ENCODE data around the gene DGKD.

The DGKD gene

GRCh38 chr2:233414777-233415570, 60.7 kb downstream of the DGKD start:
- H3K9me3 Mint-ChIP-seq: peaks cover 15 to 30% of the 10 kb centered on the region in 2 donors
- peak; percentile 70 for ATAC-seq
- H3K4me3 Mint-ChIP-seq: peak overlapping the region; percentile 48 to 57
- H3K4me1 Mint-ChIP-seq: peaks cover 83% of the 10 kb centered on the region
- peak in 1 of 2 donors; percentile 64 for DNase-seq
- H3K27me3 Mint-ChIP-seq: no peaks in the 10 kb centered on the region
- H3K27ac Mint-ChIP-seq: peak overlapping the region; percentile 45 to 87

- no peak overlapping the region for H3K4me3 Mint-ChIP-seq
These were observed 61.9 kb downstream of the DGKD start for GRCh38 chr2:233416199-233416598.

DNA sequence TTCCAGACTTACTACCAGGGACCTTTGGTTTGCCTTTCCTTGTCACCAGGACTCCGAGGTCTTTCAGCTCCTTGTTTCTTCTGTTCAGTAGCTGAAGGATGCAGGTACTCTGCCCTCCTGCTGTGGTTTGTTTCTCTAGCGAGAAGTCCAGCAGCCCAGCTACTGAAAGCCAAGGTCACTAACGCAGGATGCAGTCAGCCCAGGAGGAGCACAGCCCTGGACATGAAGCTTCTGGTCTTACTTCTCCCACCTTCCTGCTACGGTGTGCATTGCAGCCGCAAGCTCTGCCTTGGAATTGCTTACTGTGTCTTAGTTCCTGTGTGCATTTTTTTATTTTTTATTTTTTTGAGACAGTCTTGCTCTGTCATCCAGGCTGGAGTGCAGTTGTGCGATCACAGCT, 62.4 kb downstream of the DGKD start:
- DNase-seq (no peak), ATAC-seq (no peak)
- H3K27me3 Mint-ChIP-seq: no peaks in the 10 kb centered on the region
- no peak overlapping the region for H3K4me3 Mint-ChIP-seq
- H3K4me1 Mint-ChIP-seq: peaks cover 90% of the 10 kb centered on the region
- H3K27ac Mint-ChIP-seq: no peak overlapping the region
- H3K9me3 Mint-ChIP-seq: peaks cover 2 to 18% of the 10 kb centered on the region in 2 donors

More at GRCh38 chr2:233416199-233416598, 61.9 kb downstream of the DGKD start:
- ATAC-seq (no peak), DNase-seq (no peak)
- Mint-ChIP-seq H3K4me1 (peaks cover 85% of the 10 kb centered on the region), H3K27ac (peak overlapping the region; percentile 17 to 49), H3K9me3 (peaks cover 7 to 23% of the 10 kb centered on the region in 2 donors), H3K27me3 (no peaks in the 10 kb centered on the region)

GRCh38 chr2:233417282-233417681, 63.0 kb downstream of the DGKD start:
- Mint-ChIP-seq H3K4me1 (peaks cover 96% of the 10 kb centered on the region), H3K4me3 (no peak overlapping the region), H3K9me3 (peaks cover 0 to 12% of the 10 kb centered on the region in 2 donors), H3K27ac (no peak overlapping the region), H3K27me3 (no peaks in the 10 kb centered on the region)
- ATAC-seq (no peak), DNase-seq (no peak)

DNA sequence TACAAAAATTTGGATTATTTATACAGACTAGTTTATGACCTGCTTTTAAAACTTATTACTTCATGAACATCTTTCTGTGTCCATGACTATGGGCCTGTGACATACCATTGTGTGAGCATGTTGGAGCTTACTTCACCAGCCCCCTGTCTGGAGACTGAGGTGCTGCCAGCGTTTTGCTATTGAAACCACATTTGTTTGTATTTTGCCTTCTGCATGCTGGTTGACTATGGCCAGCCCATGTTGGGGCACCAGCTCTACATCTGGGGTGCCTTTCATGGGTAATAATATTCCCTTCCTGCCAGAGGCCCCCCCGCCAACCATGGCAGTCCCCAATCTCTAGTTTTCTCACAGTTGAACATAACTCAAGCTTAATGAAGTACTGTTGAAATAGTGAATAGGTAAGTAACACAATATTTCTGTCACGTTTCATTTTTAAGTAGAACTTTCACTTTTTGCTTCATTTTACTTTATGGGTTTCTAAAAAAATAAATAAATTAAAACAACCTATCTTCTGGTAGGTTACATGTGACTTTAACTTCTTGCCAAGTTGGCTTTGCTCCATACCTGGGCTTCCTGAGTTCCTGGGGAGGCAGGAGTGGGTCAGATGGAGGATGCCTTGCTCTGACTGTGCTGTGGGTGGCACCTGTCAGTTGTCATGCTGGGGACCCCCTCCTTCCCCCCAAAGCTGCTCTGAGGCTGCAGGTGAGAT, 63.9 kb downstream of the DGKD start:
- ATAC-seq (no peak), DNase-seq (no peak)
- Mint-ChIP-seq H3K27me3 (no peaks in the 10 kb centered on the region), H3K9me3 (peaks cover 0 to 4% of the 10 kb centered on the region in 2 donors), H3K27ac (peak overlapping the region in 1 of 2 donors; percentile 56), H3K4me3 (peak overlapping the region; percentile 74 to 85), H3K4me1 (peaks cover 100% of the 10 kb centered on the region)

GRCh38 chr2:233418761-233419546, 64.7 kb downstream of the DGKD start:
- H3K27me3 Mint-ChIP-seq: no peaks in the 10 kb centered on the region
- H3K4me1 Mint-ChIP-seq: peaks cover 100% of the 10 kb centered on the region
- H3K27ac Mint-ChIP-seq: peak overlapping the region; percentile 64 to 76
- peak overlapping the region; percentile 74 to 85 for H3K4me3 Mint-ChIP-seq
- no peaks in the 10 kb centered on the region for H3K9me3 Mint-ChIP-seq
- ATAC-seq (peak; percentile 79), DNase-seq (peak; percentile 46 to 61)

GRCh38 chr2:233419602-233420391, 65.5 kb downstream of the DGKD start:
- H3K27me3 Mint-ChIP-seq: no peaks in the 10 kb centered on the region
- DNase-seq (peak; percentile 47 to 64), ATAC-seq (peak; percentile 65)
- H3K4me1 Mint-ChIP-seq: peaks cover 100% of the 10 kb centered on the region
- no peaks in the 10 kb centered on the region for H3K9me3 Mint-ChIP-seq
- peak overlapping the region; percentile 74 to 85 for H3K4me3 Mint-ChIP-seq
- H3K27ac Mint-ChIP-seq: peak overlapping the region; percentile 64 to 66

- ATAC-seq (no peak), DNase-seq (no peak)
- Mint-ChIP-seq H3K27me3 (no peaks in the 10 kb centered on the region), H3K4me3 (peak overlapping the region; percentile 57 to 63), H3K27ac (peak overlapping the region in 1 of 2 donors; percentile 5), H3K4me1 (peaks cover 97% of the 10 kb centered on the region), H3K9me3 (peaks cover 2 to 7% of the 10 kb centered on the region in 2 donors)
These were observed 67.0 kb downstream of the DGKD start for GRCh38 chr2:233421091-233421816.

DNA sequence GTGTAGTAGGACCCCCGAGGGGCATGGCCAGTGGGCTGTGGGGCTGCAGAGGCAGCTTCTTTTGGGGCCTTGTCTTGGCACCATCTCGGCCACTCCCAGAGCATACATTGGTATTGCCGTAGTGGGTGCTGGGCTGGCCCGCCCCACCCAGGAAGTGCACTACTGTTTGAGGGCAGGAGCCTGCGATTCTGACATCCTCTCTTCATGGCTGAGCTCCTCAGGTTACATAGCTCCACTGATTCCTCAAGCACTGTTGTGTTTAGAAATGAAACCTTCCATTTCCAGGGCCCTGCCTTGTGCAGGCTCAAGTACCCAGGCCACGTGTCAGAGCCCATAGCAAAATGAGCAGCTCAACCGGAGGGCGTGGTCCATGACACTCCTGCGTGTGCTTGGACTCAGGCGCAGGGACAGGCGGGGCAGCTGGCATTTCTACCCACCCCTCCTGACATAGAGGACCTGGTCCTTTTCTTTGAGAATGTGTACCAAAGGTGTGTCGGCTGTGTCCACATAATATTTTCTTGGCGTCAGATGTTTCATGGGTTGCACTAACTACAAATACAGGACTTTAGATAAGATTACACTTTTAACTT, 67.9 kb downstream of the DGKD start:
- peak overlapping the region; percentile 57 to 63 for H3K4me3 Mint-ChIP-seq
- ATAC-seq: peak; percentile 60
- H3K27ac Mint-ChIP-seq: no peak overlapping the region
- no peaks in the 10 kb centered on the region for H3K27me3 Mint-ChIP-seq
- peaks cover 97% of the 10 kb centered on the region for H3K4me1 Mint-ChIP-seq
- H3K9me3 Mint-ChIP-seq: peaks cover 10 to 15% of the 10 kb centered on the region in 2 donors
- peak in 1 of 2 donors; percentile 49 for DNase-seq

DNA sequence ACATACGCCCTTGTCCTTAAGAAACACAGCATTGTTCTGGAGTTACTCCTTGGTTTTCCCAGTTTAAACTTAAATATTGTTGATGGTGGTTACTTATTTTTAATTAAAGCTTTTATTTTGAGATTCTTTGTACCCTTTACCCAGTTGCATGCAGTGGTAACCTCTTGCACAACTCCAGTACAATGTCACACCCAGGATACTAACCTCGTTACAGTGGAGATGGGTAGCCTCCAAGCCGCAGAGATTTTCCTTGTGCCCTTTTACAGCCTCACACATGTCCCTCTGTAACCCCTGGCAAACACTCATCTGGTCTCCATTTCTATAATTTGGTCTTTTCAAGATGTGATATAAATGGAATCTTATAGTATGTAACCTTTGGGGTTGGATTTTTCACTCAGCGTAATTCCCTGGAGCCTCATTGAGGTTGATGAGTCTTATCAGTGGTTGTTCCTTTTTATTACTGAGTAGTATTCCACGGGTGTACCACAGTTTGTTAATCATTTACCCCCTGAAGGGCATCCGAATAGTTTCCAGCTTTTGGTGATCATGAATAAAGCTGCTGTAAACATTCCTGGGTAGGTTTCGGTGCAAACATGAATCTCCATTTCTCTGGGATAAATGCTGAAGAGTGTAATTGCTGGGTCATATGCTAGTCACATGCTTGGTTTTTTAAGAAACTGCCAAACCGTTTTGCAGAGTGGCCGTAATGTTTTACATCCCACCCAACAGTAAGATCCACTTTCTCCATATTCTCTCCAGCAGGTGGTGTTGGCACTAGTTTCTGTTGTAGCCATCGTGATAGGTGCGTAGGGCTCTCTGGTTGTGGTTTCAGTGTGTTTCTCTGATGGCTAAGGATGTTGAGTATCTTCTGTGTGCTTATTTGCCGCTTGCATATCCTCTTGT, 68.6 kb downstream of the DGKD start:
- H3K27ac Mint-ChIP-seq: no peak overlapping the region
- ATAC-seq: no peak

GRCh38 chr2:233423552-233423860, 69.2 kb downstream of the DGKD start:
- Mint-ChIP-seq H3K27me3 (no peaks in the 10 kb centered on the region), H3K4me1 (peaks cover 97% of the 10 kb centered on the region), H3K4me3 (peak overlapping the region in 1 of 2 donors; percentile 4), H3K9me3 (peaks cover 10 to 17% of the 10 kb centered on the region in 2 donors), H3K27ac (peak overlapping the region in 1 of 2 donors; percentile 43)
- ATAC-seq (no peak), DNase-seq (no peak)

More for the DNA sequence above, 68.6 kb downstream of the DGKD start:
- Mint-ChIP-seq H3K27me3 (no peaks in the 10 kb centered on the region), H3K4me3 (peak overlapping the region in 1 of 2 donors; percentile 4), H3K9me3 (peaks cover 10 to 17% of the 10 kb centered on the region in 2 donors), H3K4me1 (peaks cover 97% of the 10 kb centered on the region)
- DNase-seq: no peak

GRCh38 chr2:233424154-233424951, 70.1 kb downstream of the DGKD start:
- Mint-ChIP-seq H3K9me3 (peaks cover 10 to 17% of the 10 kb centered on the region in 2 donors), H3K27me3 (no peaks in the 10 kb centered on the region), H3K27ac (peak overlapping the region in 1 of 2 donors; percentile 16), H3K4me3 (peak overlapping the region in 1 of 2 donors; percentile 11), H3K4me1 (peaks cover 97% of the 10 kb centered on the region)
- ATAC-seq (no peak), DNase-seq (no peak)

All from stimulated activated naive CD8-positive, alpha-beta T cell treated with anti-CD3 and anti-CD28 coated beads, Interleukin-15, amount 100 ng/mL, for 72 hours (primary cell).